Loucy (cell line): ENCODE data around the gene ZNF280D.

Source experiments
- EZH2phosphoT487 ChIP-seq: fragments of 200-600 bp; IDR thresholded peaks from 2 replicates; pipeline ENCODE4 v1.6.1; 2018; ENCODE audit warnings: antibody characterized with exemption, mild to moderate bottlenecking, moderate library complexity, borderline replicate concordance
- TF ChIP-seq, protein P1 (sequence below): fragments of 200-600 bp; sonication (generic); conservative IDR thresholded peaks from 2 replicates; pipeline ENCODE4 v1.5.1; 2014; ENCODE audit warnings: mild to moderate bottlenecking, antibody characterized with exemption, low read length

DNA sequence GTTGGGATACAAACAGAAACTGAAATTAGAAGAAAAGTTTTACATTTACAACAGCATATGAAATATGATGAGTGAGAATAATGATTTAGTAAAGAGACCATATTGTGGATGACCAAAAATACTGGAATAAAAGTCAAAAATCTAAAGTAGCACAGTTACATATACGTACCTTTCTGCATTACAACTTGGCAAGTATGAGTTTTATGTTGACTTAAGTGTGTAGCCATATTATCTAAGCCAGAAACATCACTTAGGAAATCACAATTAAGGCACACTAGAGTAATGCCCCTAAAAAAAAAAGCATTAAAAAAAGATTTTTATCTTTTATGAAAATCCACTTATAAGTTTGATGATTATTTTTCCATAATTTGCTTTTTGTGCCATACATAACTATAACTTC lies 79.1 kb downstream of the ZNF280D start:
- TF ChIP-seq, protein P1, sequence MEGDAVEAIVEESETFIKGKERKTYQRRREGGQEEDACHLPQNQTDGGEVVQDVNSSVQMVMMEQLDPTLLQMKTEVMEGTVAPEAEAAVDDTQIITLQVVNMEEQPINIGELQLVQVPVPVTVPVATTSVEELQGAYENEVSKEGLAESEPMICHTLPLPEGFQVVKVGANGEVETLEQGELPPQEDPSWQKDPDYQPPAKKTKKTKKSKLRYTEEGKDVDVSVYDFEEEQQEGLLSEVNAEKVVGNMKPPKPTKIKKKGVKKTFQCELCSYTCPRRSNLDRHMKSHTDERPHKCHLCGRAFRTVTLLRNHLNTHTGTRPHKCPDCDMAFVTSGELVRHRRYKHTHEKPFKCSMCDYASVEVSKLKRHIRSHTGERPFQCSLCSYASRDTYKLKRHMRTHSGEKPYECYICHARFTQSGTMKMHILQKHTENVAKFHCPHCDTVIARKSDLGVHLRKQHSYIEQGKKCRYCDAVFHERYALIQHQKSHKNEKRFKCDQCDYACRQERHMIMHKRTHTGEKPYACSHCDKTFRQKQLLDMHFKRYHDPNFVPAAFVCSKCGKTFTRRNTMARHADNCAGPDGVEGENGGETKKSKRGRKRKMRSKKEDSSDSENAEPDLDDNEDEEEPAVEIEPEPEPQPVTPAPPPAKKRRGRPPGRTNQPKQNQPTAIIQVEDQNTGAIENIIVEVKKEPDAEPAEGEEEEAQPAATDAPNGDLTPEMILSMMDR, result no peak
- TF ChIP-seq EZH2phosphoT487, result no peak
